PFSK-1 (cell line): ENCODE results near the gene HPDL.

Experiments used
- FOXP2 ChIP-seq: optimal IDR thresholded peaks from 2 replicates; pipeline ENCODE3; 2011; ENCODE audit warnings: borderline replicate concordance, control low read depth, inconsistent platforms; ENCODE audit not compliant: insufficient read depth; ENCODE audit errors: extremely low read length, extremely low read depth
- POLR2AphosphoS5 ChIP-seq: IDR thresholded peaks from 2 replicates; pipeline ENCODE4 v1.6.1; 2012; ENCODE audit warnings: low read depth, mild to moderate bottlenecking, control low read depth, low read length, moderate library complexity
- REST ChIP-seq, 2 experiments: IDR thresholded peaks; 2 replicates each; pipeline versions ENCODE4 v1.6.1 to v1.8.0; 2011 to 2012; ENCODE audit warnings: low read depth in 2 of 2, low read length in 2 of 2, control low read depth in 1 of 2, inconsistent platforms in 1 of 2, mild to moderate bottlenecking in 1 of 2, moderate library complexity in 1 of 2; ENCODE audit not compliant: insufficient read depth in 1 of 2
- SIN3A ChIP-seq: IDR thresholded peaks from 2 replicates; pipeline ENCODE4 v1.6.1; 2012; ENCODE audit warnings: mild to moderate bottlenecking, low read length, moderate library complexity, borderline replicate concordance; ENCODE audit not compliant: insufficient read depth
- TAF1 ChIP-seq: IDR thresholded peaks from 2 replicates; pipeline ENCODE4 v1.6.1; 2012; ENCODE audit warnings: low read length, control low read depth, borderline replicate concordance; ENCODE audit not compliant: insufficient read depth

Gene HPDL

GRCh38 chr1:45354838-45355237, 28.1 kb downstream of the HPDL start:
- no peak for TF ChIP-seq SIN3A
- no peak for TF ChIP-seq FOXP2
- TF ChIP-seq TAF1 = no peak
- no peak for TF ChIP-seq REST (IDR thresholded peaks at IDR 0.05; ENCODE audit: insufficient read depth in 1 of 2, low read depth in 2 of 2, low read length in 2 of 2)
- no peak for TF ChIP-seq POLR2AphosphoS5

- no peak for TF ChIP-seq POLR2AphosphoS5
- no peak for TF ChIP-seq FOXP2
- TF ChIP-seq TAF1 = no peak
- TF ChIP-seq REST (IDR thresholded peaks at IDR 0.05; ENCODE audit: insufficient read depth in 1 of 2, low read depth in 2 of 2, low read length in 2 of 2) = no peak
- no peak for TF ChIP-seq SIN3A
Observed at GRCh38 chr1:45355683-45356082, 29.0 kb downstream of the HPDL start.

GRCh38 chr1:45356186-45356585, 29.5 kb downstream of the HPDL start:
- TF ChIP-seq REST (IDR thresholded peaks at IDR 0.05; ENCODE audit: insufficient read depth in 1 of 2, low read depth in 2 of 2, low read length in 2 of 2) = no peak
- no peak for TF ChIP-seq POLR2AphosphoS5
- no peak for TF ChIP-seq FOXP2
- no peak for TF ChIP-seq SIN3A
- no peak for TF ChIP-seq TAF1

- no peak for TF ChIP-seq POLR2AphosphoS5
- TF ChIP-seq FOXP2 = no peak
- no peak for TF ChIP-seq REST (IDR thresholded peaks at IDR 0.05; ENCODE audit: insufficient read depth in 1 of 2, low read depth in 2 of 2, low read length in 2 of 2)
- no peak for TF ChIP-seq TAF1
- TF ChIP-seq SIN3A = no peak
Observed at GRCh38 chr1:45359882-45360513, 33.3 kb downstream of the HPDL start.

- TF ChIP-seq SIN3A (no peak), REST (IDR thresholded peaks at IDR 0.05; ENCODE audit: insufficient read depth in 1 of 2, low read depth in 2 of 2, low read length in 2 of 2) (no peak)
Observed at GRCh38 chr1:45364294-45364693, 37.6 kb downstream of the HPDL start.
